HCT116 (cell line): ENCODE results near the gene FAIM. TPM values are rescaled to one million over a fixed set of nuclear protein-coding genes. Genes with fewer than 3 reads are reported as not detected.
"Not testable (repeated sequence)": the region's sequence is repeated elsewhere in the genome, so short reads cannot be mapped to it uniquely, and the experiment has no call there.

Experiments
- ATAC-seq: fragments of 200-7000 bp; cut with Tn5 transposase; 2 replicates; pipeline ENCODE4 v1.9.1; 2020; ENCODE audit warnings: mild to moderate bottlenecking, moderate library complexity
- BruUV-seq: library from RNA; stranded (reverse); fragments of 400-500 nt; replicated peaks from 2 replicates; lab custom pipeline; 2021; lab: Mats Ljungman, UMichigan
- CTCF ChIA-PET: fragments of 300-600 bp; sonication (Branson Sonifier 250); formaldehyde crosslinking; loops from one replicate; lab custom pipeline; 2021; ENCODE audit warnings: antibody characterized with exemption; lab: Charles Lee
- POLR2A ChIA-PET: fragments of 300-600, 350-600 bp; sonication (Branson Sonifier 250); formaldehyde crosslinking; loops from one replicate; lab custom pipeline; 2021; ENCODE audit warnings: antibody characterized with exemption; lab: Charles Lee
- RAD21 ChIA-PET, 2 experiments: fragments of 300-600 bp; sonication (Branson Sonifier 250); formaldehyde crosslinking; loops; one replicate each; lab custom pipeline; 2023; ENCODE audit warnings: low total read pairs in 2 of 2; ENCODE audit not compliant: uncharacterized antibody in 2 of 2, unreplicated experiment in 2 of 2, low non-redundant PET in 1 of 2; lab: Charles Lee
- DNase-seq: peaks from one replicate; pipeline ENCODE4 v3.0.0-alpha.2; 2010; ENCODE audit warnings: low read depth, low spot score
- H2AFZ ChIP-seq: fragments of 200-600 bp; shearing (Covaris generic), sonication (generic); 2 replicates; pipeline ENCODE4 v1.6.1; 2017; ENCODE audit warnings: low read depth, mixed run types, mixed read lengths, antibody characterized with exemption, low read length; ENCODE audit not compliant: poor library complexity, severe bottlenecking
- H3K27ac ChIP-seq: 2 replicates; pipeline ENCODE4 v1.5.1; 2012; ENCODE audit warnings: low read depth, low read length
- H3K27me3 ChIP-seq: fragments of 200-600 bp; sonication (generic); 2 replicates; pipeline ENCODE4 v1.6.1; 2016; ENCODE audit warnings: mixed run types, low read length, mixed read lengths; ENCODE audit not compliant: insufficient read depth
- H3K36me3 ChIP-seq, 2 experiments: fragments of 200-500 bp in 1 of 2; fragments of 200-600 bp in 1 of 2; sonication (Bioruptor generic) in 1 of 2; sonication (generic) in 1 of 2; 2 replicates each; pipeline versions ENCODE4 v1.5.1 to v1.6.1; 2014 to 2016; ENCODE audit warnings: low read length in 2 of 2, inconsistent platforms in 1 of 2, mixed read lengths in 1 of 2, mixed run types in 1 of 2; ENCODE audit not compliant: insufficient read depth in 2 of 2, control insufficient read depth in 1 of 2
- H3K4me1 ChIP-seq, 2 experiments: fragments of 200-600 bp in 1 of 2; sonication (generic) in 1 of 2; 2 replicates each; pipeline versions ENCODE4 v1.5.1 to v1.6.1; 2012 to 2017; ENCODE audit warnings: low read length in 2 of 2, inconsistent platforms in 1 of 2, mild to moderate bottlenecking in 1 of 2, mixed read lengths in 1 of 2, mixed run types in 1 of 2, moderate library complexity in 1 of 2; ENCODE audit not compliant: insufficient read depth in 2 of 2, control insufficient read depth in 1 of 2
- H3K4me2 ChIP-seq: fragments of 200-600 bp; sonication (generic); 2 replicates; pipeline ENCODE4 v1.6.1; 2017; ENCODE audit warnings: mixed run types, low read length, mixed read lengths
- H3K4me3 ChIP-seq, 2 experiments: fragments of 200-600 bp in 1 of 2; sonication (generic) in 1 of 2; replicated peaks in 1 of 2; 2 replicates each; pipeline ENCODE4 v1.5.1; 2011 to 2016; ENCODE audit warnings: low read length in 2 of 2, control low read depth in 1 of 2, low read depth in 1 of 2, mild to moderate bottlenecking in 1 of 2, mixed read lengths in 1 of 2, mixed run types in 1 of 2
- H3K79me2 ChIP-seq: fragments of 200-600 bp; sonication (generic); 2 replicates; pipeline ENCODE4 v1.6.1; 2017; ENCODE audit warnings: mild to moderate bottlenecking, mixed run types, low read length, moderate library complexity, mixed read lengths; ENCODE audit not compliant: insufficient read depth
- H3K9ac ChIP-seq: fragments of 200-600 bp; sonication (generic); 2 replicates; pipeline ENCODE4 v1.6.1; 2016; ENCODE audit warnings: low read length, mixed read lengths
- H3K9me2 ChIP-seq: fragments of 200-600 bp; sonication (generic), shearing (Covaris generic); 2 replicates; pipeline ENCODE4 v1.6.1; 2017; ENCODE audit warnings: mixed run types, mild to moderate bottlenecking, moderate library complexity; ENCODE audit not compliant: insufficient read depth
- H3K9me3 ChIP-seq, 2 experiments: fragments of 200-500 bp in 1 of 2; fragments of 200-600 bp in 1 of 2; sonication (Bioruptor generic) in 1 of 2; sonication (generic) in 1 of 2; 2 replicates each; pipeline ENCODE4 v1.6.1; 2014 to 2017; ENCODE audit warnings: low read length in 2 of 2, mixed read lengths in 2 of 2, inconsistent platforms in 1 of 2, low read depth in 1 of 2, mild to moderate bottlenecking in 1 of 2, mixed run types in 1 of 2, moderate library complexity in 1 of 2; ENCODE audit not compliant: control insufficient read depth in 1 of 2, insufficient read depth in 1 of 2
- H4K20me1 ChIP-seq: fragments of 200-600 bp; sonication (generic), shearing (Covaris generic); 2 replicates; pipeline ENCODE4 v1.6.1; 2017; ENCODE audit warnings: mixed run types, mild to moderate bottlenecking, moderate library complexity; ENCODE audit not compliant: insufficient read depth
- ATF3 ChIP-seq: IDR thresholded peaks from 2 replicates; pipeline ENCODE4 v1.6.1; 2012
- CEBPB ChIP-seq: IDR thresholded peaks from 2 replicates; pipeline ENCODE4 v1.6.1; 2012; ENCODE audit warnings: low read depth
- EZH2 ChIP-seq: fragments of 200-600 bp; sonication (generic); IDR thresholded peaks from 2 replicates; pipeline ENCODE4 v1.6.1; 2017; ENCODE audit warnings: antibody characterized with exemption, mixed run types
- EZH2phosphoT487 ChIP-seq: fragments of 200-600 bp; IDR thresholded peaks from 2 replicates; pipeline ENCODE4 v1.6.1; 2018; ENCODE audit warnings: antibody characterized with exemption, borderline replicate concordance
- JUND ChIP-seq: IDR thresholded peaks from 2 replicates; pipeline ENCODE4 v1.6.1; 2012
- SRF ChIP-seq: IDR thresholded peaks from 2 replicates; pipeline ENCODE4 v1.6.1; 2012; ENCODE audit warnings: low read depth
- TCF7L2 ChIP-seq: IDR thresholded peaks from 2 replicates; pipeline ENCODE4 v1.7.0; 2011; ENCODE audit warnings: borderline replicate concordance, inconsistent platforms; ENCODE audit not compliant: insufficient read depth, insufficient read length; ENCODE audit errors: extremely low read depth
- YY1 ChIP-seq: IDR thresholded peaks from 2 replicates; pipeline ENCODE4 v1.6.1; 2011; ENCODE audit warnings: low read length, low read depth, moderate library complexity, mild to moderate bottlenecking; ENCODE audit not compliant: insufficient replicate concordance; ENCODE audit errors: extremely low read depth
- ZFX ChIP-seq: fragments of 450-650 bp; IDR thresholded peaks from 2 replicates; pipeline ENCODE4 v1.6.1; 2017
- intact Hi-C: fragments of 100-400 bp; cut with micrococcal nuclease; formaldehyde crosslinking; loops from 2 replicates; pipeline ENCODE4 v1.10.0; 2022
- total RNA-seq: library from RNA; stranded (reverse); gene quantifications from one replicate; pipeline ENCODE4 v1.2.1, GENCODE V29; 2021; ENCODE audit not compliant: unreplicated experiment

The FAIM gene
- total RNA-seq, 1 experiment from 2014 or later: 12.2 TPM

- no peak overlapping the region for H3K4me3 ChIP-seq
- no peak overlapping the region for H2AFZ ChIP-seq
- POLR2A ChIA-PET: no interaction called here
- no peaks in the 10 kb centered on the region for H3K9me2 ChIP-seq
- no peak overlapping the region for H3K9ac ChIP-seq
- H3K27me3 ChIP-seq: no peaks in the 10 kb centered on the region
- peaks cover 4 to 26% of the 10 kb centered on the region in 2 experiments; a peak in 3 of 4 replicates for H3K36me3 ChIP-seq
- no peak for ATAC-seq
- no TSS peak for BruUV-seq
- CTCF ChIA-PET: interaction anchor here (1.2 to 1.6 kb wide), 2 partner anchors 85 to 237 kb away, joined by 3 to 5 read pairs; partner anchors contain the start of gene CEP70
- H3K27ac ChIP-seq: no peak overlapping the region
- peaks cover 10 to 14% of the 10 kb centered on the region in 2 experiments; a peak in 2 of 4 replicates for H3K9me3 ChIP-seq
- intact Hi-C loops: no loop called here
- no peak for DNase-seq
- RAD21 ChIA-PET: no interaction called here
- H3K4me2 ChIP-seq: no peak overlapping the region
- 0 out of 2 replicates have a peak, but pooled peaks cover 3% of the 10 kb centered on the region for H3K79me2 ChIP-seq
- no peaks in the 10 kb centered on the region for H3K4me1 ChIP-seq
- no peak for TF ChIP-seq SRF
- no peak for TF ChIP-seq YY1
- no peak for TF ChIP-seq ATF3
- no peak for TF ChIP-seq CEBPB
- no peak for TF ChIP-seq JUND
- TF ChIP-seq EZH2: no peak
- TF ChIP-seq TCF7L2: no peak
- no peak for TF ChIP-seq EZH2phosphoT487
- no peak for TF ChIP-seq ZFX
- no peaks in the 10 kb centered on the region for H4K20me1 ChIP-seq
These were observed 70.4 kb downstream of the FAIM start for GRCh38 chr3:138678874-138679392.

GRCh38 chr3:138680974-138681373 is 72.4 kb downstream of the FAIM start:
- H3K4me1 ChIP-seq, H3K79me2 ChIP-seq, BruUV-seq, RAD21 ChIA-PET, H3K4me2 ChIP-seq, H3K27ac ChIP-seq, H3K9ac ChIP-seq, H4K20me1 ChIP-seq, H3K4me3 ChIP-seq, DNase-seq, H2AFZ ChIP-seq, intact Hi-C loops, H3K9me3 ChIP-seq, POLR2A ChIA-PET, H3K27me3 ChIP-seq, CTCF ChIA-PET, ATAC-seq, H3K9me2 ChIP-seq: not testable (repeated sequence)
- H3K36me3 ChIP-seq: peaks cover 4 to 17% of the 10 kb centered on the region in 2 experiments; a peak in 3 of 4 replicates
